NCI-H128 (cell line): ENCODE measurements around the gene MST1.

Experiments
- DNase-seq: peaks from one replicate; lab custom pipeline; 2025; ENCODE audit not compliant: unreplicated experiment; lab: John Stamatoyannopoulos, UW

MST1 gene

DNA sequence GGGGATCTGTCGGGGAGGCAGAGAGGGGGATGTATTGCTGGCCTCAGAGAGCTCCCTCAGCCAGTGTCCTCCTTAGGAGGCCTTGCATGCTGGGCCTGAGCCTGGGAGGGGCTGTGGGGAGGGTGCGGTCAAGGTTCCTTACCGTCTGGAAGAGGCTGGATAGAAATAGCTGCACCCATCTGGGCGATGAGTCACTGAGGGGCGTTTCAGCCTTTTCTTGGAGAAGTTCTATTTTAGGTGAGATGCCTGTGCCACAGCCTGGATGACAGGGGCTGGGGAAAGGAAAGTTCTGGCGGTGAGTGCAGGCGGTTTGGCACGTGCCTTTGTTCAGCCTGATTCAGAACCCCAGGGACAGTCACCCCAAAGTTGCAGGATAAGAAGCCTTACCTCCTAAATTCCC lies 50.8 kb downstream of the MST1 start:
- no peak for DNase-seq

DNA sequence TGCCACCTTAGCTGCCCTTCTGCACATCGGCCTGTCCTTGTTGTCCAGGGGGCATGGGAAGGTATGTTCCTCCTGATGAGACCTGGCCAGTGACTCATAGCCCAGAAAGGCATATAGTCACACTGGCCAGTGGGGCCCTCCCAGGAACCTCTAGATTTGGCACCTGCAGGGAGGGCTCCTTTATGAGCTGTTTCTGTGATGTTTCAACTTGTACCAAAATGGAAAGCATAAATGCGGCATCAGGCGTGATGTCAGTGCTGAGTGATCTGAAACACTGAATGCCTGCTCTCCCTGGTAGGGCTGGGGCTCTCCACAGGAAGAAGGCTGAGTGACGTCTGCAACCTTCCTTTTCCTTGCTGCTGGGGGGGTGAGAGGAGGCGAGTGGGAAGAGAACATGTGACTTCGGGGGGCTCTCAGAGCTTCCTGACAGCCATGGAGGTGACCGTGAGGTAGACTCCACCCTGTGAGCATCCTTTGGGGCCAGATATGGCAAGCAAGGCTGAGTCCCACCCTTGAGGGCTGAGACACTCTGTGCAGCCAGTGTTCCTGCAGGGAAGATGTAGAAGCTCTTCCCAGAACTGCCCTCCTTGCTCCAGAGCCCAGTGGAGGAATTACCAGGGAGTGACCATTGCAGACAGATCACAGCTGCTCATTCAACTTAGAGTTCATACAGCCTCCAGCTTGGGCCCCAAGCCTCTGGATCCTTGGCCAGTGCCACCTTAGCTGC lies 52.2 kb downstream of the MST1 start:
- no peak for DNase-seq

DNA sequence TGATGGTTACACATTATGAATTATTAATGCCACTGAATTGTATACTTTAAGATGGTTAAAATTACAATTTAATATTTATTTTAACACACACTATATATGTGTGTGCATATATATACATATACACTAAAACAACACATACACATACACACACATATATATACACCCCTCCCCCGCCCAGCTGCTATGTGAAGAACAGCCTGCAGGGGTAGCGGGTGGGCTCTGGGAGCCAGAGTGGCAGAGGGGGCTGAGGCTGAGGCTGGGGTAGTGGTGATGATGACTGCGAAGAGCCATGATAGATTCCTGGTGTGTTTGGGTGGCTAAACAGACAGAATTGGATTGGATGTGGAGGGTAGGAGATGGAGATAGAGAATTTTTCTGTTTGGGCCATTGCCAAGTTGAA lies 54.5 kb downstream of the MST1 start:
- DNase-seq: no peak
